ENCODE results near the gene TMEM184A.

DNA sequence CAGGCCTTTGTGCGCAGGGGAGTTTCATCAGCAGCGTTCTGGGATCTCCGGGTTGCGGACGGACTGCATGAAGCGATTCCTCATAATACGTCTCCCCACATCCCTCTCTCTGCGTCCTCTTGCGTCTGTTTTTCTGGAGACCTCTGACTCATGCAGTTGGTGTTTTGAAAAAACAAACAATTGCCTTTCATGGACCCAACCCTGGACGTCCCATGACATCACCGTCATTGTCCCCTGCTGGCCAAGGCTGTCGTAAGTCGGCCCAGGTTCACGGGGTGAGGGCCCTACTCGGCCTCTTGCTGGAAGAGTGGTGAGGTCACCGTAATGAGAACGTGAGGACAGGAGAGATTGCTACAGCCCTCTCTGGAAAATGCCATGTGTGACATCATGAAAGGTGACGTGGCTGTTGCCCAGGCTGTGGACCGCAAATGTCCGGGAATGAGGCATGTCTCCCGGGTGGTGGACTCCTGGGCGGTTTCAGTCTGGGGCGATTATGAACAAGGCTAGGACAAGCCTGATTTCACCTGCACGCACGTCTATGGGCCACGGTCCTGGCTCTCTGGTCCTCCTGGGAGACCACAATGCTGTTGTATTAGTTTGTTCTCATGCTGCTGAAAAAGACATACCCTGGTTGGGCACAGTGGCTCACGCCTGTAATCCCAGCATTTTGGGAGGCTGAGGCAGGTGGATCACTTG, 35.3 kb downstream of the TMEM184A start:
- TF ChIP-seq POLR2A (IDR thresholded peaks at IDR 0.05; ENCODE audit: low read length) (no peak), GATA1 (IDR thresholded peaks at IDR 0.05; ENCODE audit: low read depth, low read length) (no peak)

Data from erythroblast (primary cell).